Stimulated activated CD8-positive, alpha-beta memory T cell treated with anti-CD3 and anti-CD28 coated beads, Interleukin-12 subunit alpha, Interleukin-12 subunit beta, amount 100 ng/mL, for 1 hour (primary cell): ENCODE data around the gene SLIT3.
"Not testable (repeated sequence)": the region's sequence is repeated elsewhere in the genome, so short reads cannot be mapped to it uniquely, and the experiment has no call there.

Source experiments
- DNase-seq: peaks from one replicate; pipeline ENCODE4 v3.0.0-alpha.2; 2020; ENCODE audit warnings: low read depth

Gene SLIT3

DNA sequence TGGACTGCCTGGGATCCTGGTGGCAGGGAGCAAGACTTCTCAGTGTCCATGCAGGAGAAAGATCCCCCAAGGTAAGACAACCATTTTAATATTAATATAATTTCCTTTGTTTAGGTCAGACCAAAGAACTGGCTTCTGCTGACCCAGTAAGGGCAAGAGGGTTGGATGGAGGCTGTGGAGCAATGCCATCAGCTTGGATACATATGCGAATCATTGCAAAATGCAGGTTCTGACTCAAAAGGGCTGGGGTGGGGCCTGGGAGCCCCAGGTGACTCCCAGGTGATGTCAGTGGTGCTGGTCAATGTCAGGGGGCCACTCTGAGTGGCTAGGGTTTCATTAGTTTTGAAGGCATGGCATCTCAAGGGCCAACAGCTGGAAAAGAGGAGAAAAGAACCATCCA, 632.9 kb downstream of the SLIT3 start:
- no peak for DNase-seq

DNA sequence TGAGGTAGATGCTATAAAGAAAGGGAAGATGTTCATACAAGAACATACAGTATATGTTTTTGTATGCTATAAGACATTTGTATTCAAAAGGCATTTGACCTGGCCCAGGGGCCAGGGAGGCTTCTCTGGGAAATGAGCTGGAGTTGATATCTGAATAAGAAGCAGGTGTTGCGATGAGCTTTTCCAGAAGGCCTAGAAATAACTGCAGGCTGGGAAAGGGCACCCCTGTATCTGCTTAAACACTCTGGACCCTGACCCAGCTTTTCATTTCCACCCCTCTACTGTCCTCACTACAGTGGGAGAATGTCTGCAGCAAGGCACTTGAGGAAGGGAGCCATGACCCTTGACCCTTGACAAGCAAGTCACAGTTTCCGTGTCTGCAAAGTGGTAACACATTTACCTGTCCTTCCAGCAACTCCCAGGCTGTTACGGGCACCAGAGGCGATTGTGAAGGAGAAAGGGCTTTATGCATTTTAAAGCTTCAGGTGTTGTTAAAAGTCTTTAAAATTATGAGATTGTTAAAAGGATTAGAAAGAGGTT, 633.6 kb downstream of the SLIT3 start:
- DNase-seq, result no peak

- DNase-seq, result no peak
These were observed 634.6 kb downstream of the SLIT3 start for GRCh38 chr5:168666356-168666755.

DNA sequence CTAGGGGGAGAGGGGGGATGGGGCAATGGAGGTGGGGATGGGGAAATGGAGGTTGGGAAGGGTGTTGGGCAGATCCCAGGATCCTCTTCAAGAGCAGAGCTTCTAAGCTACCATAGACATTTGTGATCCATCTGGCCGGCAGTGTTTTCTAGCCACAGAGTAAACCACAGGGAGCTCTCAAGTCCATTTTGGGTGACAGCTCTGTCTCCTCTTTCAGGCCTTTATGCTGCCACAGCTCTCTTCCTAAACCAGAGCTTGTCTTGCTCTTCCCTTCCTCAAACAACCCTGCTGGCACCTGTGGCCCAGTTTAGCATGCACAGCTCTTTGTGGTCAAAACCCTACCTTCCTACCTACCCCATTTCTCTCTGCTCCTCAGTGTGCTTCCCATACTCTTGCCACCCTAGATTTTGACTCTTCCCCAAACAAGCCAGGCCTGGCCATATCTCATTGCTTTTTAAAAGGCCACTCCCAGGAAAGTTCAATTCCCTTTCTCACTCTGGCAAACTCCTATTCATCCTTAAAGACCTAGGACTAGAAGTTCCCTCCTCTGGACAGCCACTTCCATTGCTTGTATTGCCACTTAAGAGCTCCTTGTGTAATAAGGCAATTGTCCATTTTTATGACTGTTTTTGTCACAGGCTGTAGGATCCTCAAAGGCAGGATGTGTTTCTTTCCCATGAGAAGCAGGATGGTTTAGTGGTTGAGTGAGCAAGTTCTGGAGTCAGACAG, 637.5 kb downstream of the SLIT3 start:
- no peak for DNase-seq

DNA sequence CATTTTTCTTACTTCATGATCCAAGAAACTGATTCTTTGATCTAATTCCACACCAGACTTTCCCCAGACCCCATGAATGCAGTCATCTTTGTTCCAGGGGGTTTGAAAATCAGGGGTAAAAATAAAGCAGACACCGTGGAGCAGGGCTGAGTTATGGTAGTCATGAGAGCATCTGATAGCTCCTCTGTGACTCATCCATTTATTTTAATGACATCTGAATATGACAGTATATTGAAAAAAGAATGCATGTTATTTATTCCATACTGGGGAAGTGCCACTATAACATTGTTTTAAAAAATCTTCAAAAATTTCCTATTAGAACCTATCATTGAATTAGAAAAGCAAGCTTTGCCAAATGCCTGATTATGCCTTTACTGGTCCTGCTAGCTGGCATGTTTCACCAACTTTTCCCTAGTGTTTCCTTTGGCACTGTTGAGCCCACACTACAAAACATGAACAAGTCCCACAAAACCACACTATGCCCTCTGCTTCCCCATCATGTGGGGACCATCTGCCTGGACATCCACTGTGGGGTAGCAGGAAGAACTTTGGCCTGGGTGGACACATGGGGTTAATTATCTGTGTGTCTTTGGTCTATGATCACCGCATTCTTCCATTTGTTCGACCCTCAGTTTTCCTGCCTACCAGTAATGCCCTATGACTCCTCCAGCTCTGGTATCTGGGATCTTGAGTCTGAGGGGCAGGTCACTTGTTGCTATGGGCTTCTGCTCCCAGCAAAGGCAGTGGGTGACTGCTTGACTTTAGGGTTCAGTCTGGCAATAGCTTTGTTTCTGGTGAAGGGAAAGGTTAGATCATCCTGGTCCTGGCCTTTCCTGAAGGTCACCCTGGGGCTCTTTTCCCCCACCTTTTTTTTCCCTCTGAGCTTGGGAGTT, 639.1 kb downstream of the SLIT3 start:
- no peak for DNase-seq

GRCh38 chr5:168660691-168661090, 640.2 kb downstream of the SLIT3 start:
- DNase-seq, result no peak

- DNase-seq, result no peak
These were observed 641.6 kb downstream of the SLIT3 start for GRCh38 chr5:168659286-168659847.

DNA sequence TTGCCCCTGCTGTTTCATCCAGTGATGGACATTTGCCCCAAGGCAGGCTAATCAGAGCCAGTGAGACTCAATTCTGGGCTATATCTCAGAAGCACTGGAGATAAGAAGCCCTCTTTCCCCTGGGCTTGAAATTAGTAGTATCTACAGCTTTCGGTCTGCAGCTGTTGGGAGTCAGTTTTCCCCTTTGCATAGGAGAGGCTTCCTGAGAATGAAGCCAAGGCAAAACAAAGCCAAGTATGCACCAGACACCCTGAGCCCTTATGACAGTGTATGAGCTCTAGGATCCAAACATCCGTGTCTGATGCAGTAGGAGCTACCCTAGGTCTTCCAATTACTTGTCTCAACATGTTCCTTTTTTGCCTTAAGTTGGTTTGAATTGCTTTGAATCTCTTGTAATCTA, 642.5 kb downstream of the SLIT3 start:
- DNase-seq, result no peak

- no peak for DNase-seq
These were observed 644.3 kb downstream of the SLIT3 start for GRCh38 chr5:168656633-168657032.

DNA sequence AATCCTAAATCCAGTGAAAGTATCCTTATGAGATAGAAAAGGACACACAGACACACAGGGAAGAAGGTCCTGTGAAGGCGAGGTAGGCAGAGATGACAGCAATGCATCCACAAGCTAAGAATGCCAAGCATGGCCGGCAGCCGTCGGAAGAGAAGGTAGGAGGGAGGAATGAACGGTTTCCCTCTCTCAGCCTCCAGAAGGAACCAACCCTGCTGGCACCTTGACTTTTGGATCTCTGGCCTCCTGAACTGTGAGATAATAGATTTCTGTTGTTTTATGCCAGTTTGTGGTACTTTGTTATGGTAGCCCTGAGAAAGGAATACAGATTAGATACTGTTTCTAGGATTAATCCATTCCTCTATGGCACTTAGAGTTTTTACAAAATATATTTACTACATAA, 645.6 kb downstream of the SLIT3 start:
- no peak for DNase-seq

GRCh38 chr5:168654211-168654721, 646.7 kb downstream of the SLIT3 start:
- DNase-seq, result no peak

DNA sequence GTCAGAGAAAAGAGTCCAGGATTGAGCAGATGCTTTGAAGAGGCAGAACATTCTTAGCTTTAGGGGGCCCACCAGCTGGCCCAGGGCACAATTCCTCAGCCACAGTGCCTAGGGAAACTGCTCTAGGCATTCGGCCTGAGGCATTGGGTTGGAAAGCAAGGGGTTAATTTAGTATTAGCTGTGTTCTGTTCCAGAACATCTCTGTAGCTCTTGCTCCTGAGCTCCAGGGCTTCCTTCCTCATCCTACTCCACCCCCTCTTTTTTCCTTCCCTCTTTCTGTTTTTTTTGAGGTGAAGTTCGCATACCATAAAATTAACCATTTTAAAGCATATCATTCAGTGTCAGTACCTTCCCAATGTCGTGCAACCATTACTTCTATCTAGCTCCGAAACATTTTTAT, 647.3 kb downstream of the SLIT3 start:
- no peak for DNase-seq

GRCh38 chr5:168651648-168652047, 649.3 kb downstream of the SLIT3 start:
- DNase-seq, result no peak

DNA sequence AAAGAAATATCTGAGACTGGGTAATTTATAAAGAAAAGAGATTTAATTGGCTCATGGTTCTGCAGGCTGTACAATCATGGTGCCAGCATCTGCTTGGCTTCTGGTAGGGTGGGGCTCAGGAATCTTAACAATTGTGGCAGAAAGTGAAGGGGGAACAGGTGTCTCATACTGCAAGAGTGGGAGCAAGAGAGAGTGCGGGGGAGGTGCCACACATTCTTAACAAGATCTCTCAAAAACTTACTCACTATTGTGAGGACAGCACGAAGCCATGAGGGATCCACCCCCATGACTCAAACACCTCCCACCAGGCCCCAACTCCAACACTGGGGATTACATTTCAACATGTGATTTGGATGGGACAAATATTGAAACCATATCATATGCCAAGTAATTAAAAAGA, 651.6 kb downstream of the SLIT3 start:
- no peak for DNase-seq

DNA sequence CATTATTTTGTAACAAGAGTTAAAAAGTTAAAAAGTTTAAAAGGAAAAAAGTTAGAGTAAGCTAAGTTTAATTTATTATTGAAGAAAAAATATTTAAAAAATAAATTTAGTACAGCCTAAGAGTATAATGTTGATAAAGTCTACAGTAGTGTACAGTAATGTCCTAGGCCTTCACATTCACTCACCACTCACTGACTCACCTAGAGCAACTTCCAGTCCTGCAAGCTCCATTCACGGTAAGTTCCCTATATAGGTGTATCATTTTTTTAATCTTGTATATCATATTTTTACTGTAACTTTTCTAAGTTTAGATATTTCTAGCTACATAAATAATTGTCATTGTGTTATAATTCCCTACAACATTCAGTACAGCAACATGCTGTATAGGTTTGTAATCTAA, 652.4 kb downstream of the SLIT3 start:
- DNase-seq, result no peak

GRCh38 chr5:168648016-168648415, 652.9 kb downstream of the SLIT3 start:
- DNase-seq, result no peak

DNA sequence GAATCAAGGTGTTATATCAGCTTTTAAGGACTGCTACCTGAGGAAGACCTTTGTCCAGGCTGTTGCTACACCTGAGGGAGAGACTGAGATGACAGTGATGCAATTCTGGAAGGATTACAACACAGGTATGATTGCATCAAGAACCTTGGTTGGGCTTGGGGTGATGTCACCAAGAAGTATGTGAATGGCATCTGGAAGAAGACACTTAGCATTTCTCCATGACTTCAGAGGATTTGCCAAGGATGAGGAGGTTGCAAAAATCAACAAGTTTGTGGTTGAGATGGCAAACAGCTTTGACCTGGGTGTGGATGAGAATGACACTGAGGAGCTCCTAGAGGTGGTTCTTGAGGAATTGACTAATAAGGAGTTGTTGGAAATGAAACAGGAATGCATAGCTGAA, 653.9 kb downstream of the SLIT3 start:
- no peak for DNase-seq

- no peak for DNase-seq
These were observed 654.6 kb downstream of the SLIT3 start for GRCh38 chr5:168646335-168646734.

- DNase-seq, result no peak
These were observed 655.7 kb downstream of the SLIT3 start for GRCh38 chr5:168645195-168645594.

DNA sequence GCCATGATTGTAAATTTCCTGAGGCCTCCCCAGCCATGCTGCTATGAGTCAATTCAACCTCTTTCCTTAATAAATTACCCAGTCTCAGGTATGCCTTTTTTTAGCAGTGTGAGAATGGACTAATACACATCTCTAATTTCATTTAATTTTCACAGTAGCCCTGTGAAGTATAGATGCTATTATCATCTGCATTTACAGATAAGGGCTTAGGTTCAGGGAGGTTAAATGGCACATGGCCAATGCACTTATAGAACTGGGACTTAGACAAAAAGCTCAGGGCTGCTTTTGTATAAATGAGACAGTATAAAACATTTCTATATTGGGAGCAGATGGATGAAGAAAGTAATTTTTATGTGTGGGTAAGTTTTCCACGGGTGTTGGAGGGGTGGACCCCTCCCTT, 658.9 kb downstream of the SLIT3 start:
- DNase-seq, result no peak

DNA sequence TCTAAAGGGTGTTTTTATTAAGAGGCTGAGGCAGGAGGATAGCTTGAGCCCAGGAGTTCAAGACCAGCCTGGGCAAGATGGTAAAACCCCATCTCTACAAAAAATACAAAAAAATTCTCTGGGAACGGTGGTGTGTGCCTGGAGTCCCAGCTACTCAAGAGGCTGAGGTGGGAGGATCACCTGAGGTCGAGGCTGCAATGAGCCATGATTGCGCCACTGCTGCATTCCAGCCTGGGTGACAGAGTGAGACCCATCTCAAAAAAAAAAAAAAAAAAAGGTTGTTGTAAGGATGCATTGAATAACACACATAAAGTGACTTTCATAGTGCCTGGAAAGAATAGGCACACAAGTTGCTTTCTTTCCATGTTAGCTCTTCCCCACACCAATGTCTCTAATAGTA, 662.1 kb downstream of the SLIT3 start:
- not testable (repeated sequence) for DNase-seq

- DNase-seq, result no peak
These were observed 663.1 kb downstream of the SLIT3 start for GRCh38 chr5:168637793-168638192.

- no peak for DNase-seq
These were observed 663.7 kb downstream of the SLIT3 start for GRCh38 chr5:168637281-168637680.
